A549 treated with AZD9567 at 1 μM for 4 hours (cell line): ENCODE measurements around the gene TAF3. TPM values are rescaled to one million over a fixed set of nuclear protein-coding genes. Genes with fewer than 3 reads are reported as not detected.

ENCODE experiments used
- total RNA-seq: library from RNA; stranded (reverse); fragments of 200-300 nt; extraction: Qiagen RNA extraction; gene quantifications from 5 replicates; pipeline ENCODE4 v1.2.3, GENCODE V29; 2022; ENCODE audit not compliant: insufficient read depth

The TAF3 gene, protein sequence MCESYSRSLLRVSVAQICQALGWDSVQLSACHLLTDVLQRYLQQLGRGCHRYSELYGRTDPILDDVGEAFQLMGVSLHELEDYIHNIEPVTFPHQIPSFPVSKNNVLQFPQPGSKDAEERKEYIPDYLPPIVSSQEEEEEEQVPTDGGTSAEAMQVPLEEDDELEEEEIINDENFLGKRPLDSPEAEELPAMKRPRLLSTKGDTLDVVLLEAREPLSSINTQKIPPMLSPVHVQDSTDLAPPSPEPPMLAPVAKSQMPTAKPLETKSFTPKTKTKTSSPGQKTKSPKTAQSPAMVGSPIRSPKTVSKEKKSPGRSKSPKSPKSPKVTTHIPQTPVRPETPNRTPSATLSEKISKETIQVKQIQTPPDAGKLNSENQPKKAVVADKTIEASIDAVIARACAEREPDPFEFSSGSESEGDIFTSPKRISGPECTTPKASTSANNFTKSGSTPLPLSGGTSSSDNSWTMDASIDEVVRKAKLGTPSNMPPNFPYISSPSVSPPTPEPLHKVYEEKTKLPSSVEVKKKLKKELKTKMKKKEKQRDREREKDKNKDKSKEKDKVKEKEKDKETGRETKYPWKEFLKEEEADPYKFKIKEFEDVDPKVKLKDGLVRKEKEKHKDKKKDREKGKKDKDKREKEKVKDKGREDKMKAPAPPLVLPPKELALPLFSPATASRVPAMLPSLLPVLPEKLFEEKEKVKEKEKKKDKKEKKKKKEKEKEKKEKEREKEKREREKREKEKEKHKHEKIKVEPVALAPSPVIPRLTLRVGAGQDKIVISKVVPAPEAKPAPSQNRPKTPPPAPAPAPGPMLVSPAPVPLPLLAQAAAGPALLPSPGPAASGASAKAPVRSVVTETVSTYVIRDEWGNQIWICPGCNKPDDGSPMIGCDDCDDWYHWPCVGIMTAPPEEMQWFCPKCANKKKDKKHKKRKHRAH
- 7.4 to 8.2 TPM (median 8.1 TPM) in 5 replicates for total RNA-seq

DNA sequence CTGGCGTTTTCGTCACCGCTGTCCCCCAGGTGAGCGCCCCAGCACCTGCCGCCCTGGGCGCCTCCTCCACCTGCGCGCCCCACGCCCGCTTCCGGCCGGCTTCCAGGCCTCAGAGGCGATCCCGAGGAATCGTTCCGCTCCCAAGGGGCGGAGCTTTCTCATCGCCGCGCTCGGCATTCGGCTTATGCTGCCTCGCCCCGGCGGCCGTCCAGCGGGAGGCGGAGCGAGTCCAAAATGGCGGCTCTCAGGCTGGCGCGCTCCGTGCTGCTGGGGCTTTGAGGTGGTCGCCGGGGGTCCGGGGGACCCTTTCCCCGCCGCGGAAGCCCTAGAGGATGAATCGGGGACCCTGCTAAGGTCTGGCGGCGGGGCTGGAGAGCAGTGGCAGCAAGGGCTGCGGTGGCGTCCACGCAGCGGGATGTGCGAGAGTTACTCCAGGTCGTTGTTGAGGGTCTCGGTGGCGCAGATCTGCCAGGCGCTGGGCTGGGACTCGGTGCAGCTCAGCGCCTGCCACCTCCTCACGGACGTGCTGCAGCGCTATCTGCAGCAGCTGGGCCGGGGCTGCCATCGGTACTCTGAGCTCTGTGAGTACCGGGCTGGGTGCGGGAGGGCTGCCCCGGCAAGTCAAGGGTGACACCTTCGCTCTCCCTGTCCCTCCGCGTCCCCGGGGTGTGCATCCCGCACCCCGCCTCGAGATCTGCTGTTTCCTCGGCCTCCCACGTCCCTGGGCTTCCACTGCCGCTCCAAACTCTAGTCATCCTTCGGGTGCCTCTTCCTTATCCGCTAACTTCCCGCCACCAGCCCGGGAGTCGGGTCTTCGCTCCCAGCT, at the start of gene TAF3:
TAF3 (plus strand) TSS at position 211 of the 826 bp plus-strand sequence; CDS start at position 416, 205 bp downstream.

GRCh38 chr10:7787857-7788638, 30.3 kb upstream of the TAF3 start, which contains the start of the genes ATP5F1C and KIN:
Gene ATP5F1C (plus strand): TSS chr10:7788177. CDS start chr10:7788208, 31 bp downstream.
Gene KIN (minus strand): TSS chr10:7787993. CDS start chr10:7787933, 60 bp downstream.

DNA sequence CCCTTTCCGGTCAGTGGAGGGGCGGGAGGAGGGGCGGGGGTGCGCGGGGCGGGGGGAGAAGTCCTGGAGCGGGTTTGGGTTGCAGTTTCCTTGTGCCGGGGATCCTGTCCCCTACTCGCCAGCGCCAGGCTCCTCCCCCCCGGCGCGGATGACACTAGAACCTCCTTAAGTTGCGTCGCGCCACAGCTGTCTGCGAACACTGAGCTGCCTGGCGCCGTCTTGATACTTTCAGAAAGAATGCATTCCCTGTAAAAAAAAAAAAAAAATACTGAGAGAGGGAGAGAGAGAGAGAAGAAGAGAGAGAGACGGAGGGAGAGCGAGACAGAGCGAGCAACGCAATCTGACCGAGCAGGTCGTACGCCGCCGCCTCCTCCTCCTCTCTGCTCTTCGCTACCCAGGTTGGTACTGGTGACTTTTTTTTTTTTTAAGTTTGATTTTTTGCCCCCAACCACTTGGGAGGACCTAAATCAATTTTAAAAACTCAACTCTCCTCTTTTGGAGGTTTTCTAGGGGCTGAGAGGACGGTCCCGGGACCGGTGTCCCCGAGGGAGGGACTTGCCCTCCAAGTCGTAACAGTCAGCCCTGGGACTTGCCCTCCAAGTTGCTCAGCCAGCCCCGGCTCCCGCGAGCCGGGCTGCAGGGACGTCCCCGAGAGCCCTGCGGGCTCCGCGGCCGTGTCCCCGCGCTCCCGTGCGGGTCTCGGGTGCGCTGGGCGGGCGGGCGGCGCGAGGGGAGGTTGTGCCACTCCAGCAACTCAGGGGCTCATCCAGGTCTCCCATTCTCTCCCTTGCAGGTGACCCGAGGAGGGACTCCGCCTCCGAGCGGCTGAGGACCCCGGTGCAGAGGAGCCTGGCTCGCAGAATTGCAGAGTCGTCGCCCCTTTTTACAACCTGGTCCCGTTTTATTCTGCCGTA, 236.4 kb downstream of the TAF3 start, which contains the start of gene GATA3:
GATA3 (plus strand) TSS at position 195 of the 914 bp plus-strand sequence. CDS start 968 bp downstream, outside the sequence.

Other genes starting within 250 kb of the TAF3 start
- 0.05 to 0.12 TPM (median 0.06 TPM) in 4 of 5 replicates, not detected in the other for gene ITIH5, start 151.5 kb upstream of the TAF3 start, total RNA-seq
- gene ITIH2, start 115.2 kb upstream of the TAF3 start, total RNA-seq = 0.10 to 2.9 TPM (median 0.35 TPM) in 5 replicates
- 11.2 to 19.4 TPM (median 13.3 TPM) in 5 replicates for gene KIN, start 30.5 kb upstream of the TAF3 start, total RNA-seq
- gene ATP5F1C, start 30.3 kb upstream of the TAF3 start, total RNA-seq = 288 to 360 TPM (median 289 TPM) in 5 replicates
- 4.4 to 8.4 TPM (median 4.7 TPM) in 5 replicates for gene GATA3, start 236.2 kb downstream of the TAF3 start, total RNA-seq